GM10266 (cell line): ENCODE data around the gene SANBR.

Source experiments
- DNase-seq: peaks from one replicate; pipeline ENCODE4 v3.0.0; 2012; ENCODE audit errors: extremely low spot score
- TF ChIP-seq, protein P1 (sequence below): IDR thresholded peaks from 2 replicates; pipeline ENCODE4 v1.5.1; 2012; ENCODE audit warnings: mild to moderate bottlenecking, low read depth; ENCODE audit not compliant: control insufficient read depth, insufficient read depth; ENCODE audit errors: missing control alignments

SANBR gene

DNA sequence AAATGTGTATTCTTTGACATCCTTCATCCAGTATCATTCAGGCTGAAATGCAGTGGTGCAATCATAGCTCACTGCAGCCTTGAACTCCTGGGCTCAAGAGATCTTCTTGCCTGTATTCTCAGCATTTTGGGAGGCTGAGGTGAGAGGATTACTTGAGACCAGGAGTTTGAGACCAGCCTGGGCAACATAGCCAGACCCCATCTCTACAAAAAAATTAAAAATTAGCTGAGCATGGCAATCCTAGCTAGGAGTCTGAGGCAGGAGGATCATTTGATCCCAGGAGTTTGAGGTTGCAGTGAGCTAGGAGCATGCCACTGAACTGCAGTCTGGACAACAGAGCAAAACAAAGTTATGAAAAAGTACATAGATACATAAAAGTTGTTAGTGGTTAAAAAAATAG lies 24.1 kb downstream of the SANBR start:
- DNase-seq, result no peak
- TF ChIP-seq, protein P1, sequence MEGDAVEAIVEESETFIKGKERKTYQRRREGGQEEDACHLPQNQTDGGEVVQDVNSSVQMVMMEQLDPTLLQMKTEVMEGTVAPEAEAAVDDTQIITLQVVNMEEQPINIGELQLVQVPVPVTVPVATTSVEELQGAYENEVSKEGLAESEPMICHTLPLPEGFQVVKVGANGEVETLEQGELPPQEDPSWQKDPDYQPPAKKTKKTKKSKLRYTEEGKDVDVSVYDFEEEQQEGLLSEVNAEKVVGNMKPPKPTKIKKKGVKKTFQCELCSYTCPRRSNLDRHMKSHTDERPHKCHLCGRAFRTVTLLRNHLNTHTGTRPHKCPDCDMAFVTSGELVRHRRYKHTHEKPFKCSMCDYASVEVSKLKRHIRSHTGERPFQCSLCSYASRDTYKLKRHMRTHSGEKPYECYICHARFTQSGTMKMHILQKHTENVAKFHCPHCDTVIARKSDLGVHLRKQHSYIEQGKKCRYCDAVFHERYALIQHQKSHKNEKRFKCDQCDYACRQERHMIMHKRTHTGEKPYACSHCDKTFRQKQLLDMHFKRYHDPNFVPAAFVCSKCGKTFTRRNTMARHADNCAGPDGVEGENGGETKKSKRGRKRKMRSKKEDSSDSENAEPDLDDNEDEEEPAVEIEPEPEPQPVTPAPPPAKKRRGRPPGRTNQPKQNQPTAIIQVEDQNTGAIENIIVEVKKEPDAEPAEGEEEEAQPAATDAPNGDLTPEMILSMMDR, result no peak

DNA sequence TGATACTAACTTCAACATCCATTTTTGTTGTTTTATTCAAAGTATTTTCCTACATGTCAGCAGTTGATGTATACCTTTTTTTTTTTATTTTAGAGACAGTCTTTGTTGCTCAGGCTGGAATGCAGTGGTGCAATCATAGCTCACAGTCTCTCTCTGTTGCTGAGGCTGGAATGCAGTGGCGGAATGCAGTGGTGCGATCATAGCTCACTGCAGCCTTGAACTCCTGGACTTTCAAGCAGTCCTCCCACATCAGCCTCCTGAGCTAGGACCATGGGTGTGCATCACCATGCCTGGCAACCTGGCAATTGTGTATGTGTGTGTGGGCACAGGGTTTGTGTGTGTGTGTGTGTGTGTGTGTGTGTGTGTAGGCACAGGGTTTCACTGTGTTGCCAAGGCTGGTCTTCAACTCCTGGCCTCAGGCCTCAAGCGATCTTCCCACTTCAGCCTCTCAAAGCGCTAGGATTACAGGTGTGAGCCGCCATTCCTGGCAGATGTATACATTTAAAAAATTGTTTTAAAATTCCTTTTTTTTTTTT lies 24.8 kb downstream of the SANBR start:
- TF ChIP-seq, protein P1, result no peak
- DNase-seq, result no peak

DNA sequence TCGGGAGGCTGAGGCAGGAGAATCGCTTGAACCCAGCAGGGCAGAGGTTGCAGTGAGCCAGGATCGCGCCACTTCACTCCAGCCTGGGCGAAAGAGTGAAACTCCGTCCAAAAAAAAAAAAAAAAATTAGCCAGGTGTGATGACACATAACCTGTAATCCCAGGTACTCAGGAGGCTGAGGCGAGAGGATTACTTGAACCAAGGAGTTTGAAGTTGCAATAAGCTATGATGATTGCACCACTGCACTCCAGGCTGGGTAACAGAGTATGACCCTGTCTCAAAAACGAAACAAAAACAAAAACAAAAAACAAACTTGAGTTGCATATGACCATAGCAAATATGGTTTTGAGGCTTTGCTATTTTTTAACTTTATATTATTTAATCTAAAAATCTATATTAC lies 25.8 kb downstream of the SANBR start:
- TF ChIP-seq, protein P1, result no peak
- DNase-seq, result no peak

DNA sequence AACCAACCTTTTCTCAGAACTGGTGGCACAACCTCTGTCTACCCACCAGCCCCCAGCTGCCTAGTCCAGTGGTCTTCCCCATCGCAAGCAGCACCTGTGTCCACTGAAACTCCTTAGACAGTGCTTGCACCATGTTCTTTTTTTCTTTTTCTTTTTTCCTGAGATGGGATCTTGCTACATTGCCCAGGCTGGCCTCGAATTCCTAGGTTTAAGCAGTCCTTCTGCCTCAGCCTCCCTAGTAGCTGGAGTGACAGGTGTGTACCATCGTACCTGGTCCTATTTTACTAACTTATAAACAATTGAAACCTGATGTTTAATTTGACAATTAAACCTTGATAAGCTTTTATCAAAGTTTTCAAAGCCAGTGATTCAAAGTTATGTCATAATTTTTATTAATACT lies 30.8 kb downstream of the SANBR start:
- no peak for DNase-seq
- TF ChIP-seq, protein P1, result no peak

DNA sequence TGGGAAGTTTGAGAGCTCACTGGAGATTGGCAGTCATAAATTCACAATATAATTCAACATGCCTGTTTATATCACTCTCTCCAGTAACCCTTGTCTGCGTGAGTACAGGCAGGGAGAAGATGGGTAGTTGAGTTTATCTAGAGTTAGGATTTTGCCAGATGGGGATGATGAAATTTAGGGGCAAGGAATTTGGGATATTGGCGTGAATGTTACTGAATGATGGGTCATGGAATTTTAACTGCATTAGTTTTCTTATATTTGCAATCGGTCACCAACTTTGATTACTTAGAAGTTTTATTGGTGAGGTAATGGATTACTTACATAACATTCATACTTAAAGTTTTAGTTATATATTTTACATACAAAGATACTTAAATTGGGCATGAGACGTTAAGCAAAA lies 35.1 kb downstream of the SANBR start:
- TF ChIP-seq, protein P1, result no peak
- DNase-seq, result no peak

DNA sequence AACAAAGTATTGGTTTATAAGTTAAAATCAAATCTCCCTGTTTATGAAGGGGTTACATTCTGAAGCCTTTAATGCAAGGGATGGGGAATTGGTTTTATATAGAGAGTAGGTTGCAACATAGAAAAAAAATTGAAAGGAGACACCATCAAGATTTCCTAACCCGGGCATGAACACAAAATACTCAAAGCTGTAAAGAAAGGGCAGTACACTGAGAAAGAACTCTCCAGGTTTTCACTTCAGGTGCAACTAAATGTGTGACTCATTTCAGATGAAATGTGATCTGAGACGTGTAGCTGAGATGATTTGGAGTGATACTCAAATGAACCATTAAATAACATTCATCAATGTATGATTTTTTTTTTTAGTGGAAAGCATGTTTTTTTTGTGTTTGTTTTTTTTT lies 43.6 kb downstream of the SANBR start:
- no peak for DNase-seq
- TF ChIP-seq, protein P1, result no peak

DNA sequence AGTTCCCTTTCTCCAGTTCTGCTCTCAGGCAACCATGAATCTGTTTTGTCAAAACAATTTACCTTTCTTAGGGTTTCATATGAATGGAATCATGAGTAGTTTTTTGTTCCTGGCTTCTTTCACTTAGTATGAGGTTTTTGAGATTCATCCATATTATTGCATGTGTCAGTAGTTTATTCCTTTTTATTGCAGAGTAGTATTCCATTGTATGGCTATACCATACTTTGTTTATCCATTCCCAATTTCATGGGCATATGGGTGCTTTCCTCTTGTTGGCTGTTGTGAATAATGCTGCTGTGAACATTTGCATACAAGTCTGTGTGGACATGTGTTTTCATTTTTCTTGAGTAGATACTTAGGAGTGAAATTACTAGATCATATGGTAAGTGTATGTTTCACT lies 46.0 kb downstream of the SANBR start:
- DNase-seq, result no peak

More for the DNA sequence above, 46.0 kb downstream of the SANBR start:
- TF ChIP-seq, protein P1, result no peak
